K562 (cell line): Measurements from ENCODE around the gene BRAF. TPM values are rescaled to one million over a fixed set of nuclear protein-coding genes. Genes with fewer than 3 reads are reported as not detected.
A peak's percentile ranks its signal among the peaks of the same experiment; 100 is the strongest.

Source experiments
- BCL6 ChIP-seq: fragments of 250-450 bp; sonication (Bioruptor Pico); IDR thresholded peaks from 2 replicates; pipeline ENCODE4 v1.4.0; 2020
- BMI1 ChIP-seq: fragments of 150-350 bp; IDR thresholded peaks from 2 replicates; pipeline ENCODE4 v1.6.1; 2014; ENCODE audit warnings: low read length
- COPS2 ChIP-seq: fragments of 450-650 bp; conservative IDR thresholded peaks from 2 replicates; pipeline ENCODE4 v1.6.1; 2016; ENCODE audit warnings: mild to moderate bottlenecking, moderate library complexity
- EP400 ChIP-seq: fragments of 450-650 bp; IDR thresholded peaks from 2 replicates; pipeline ENCODE4 v1.6.1; 2017; ENCODE audit warnings: antibody characterized with exemption, mild to moderate bottlenecking, moderate library complexity
- HNRNPL ChIP-seq: fragments of 200-400 bp; formaldehyde crosslinking; IDR thresholded peaks from 2 replicates; pipeline ENCODE4 v1.6.1; 2017; ENCODE audit warnings: low read depth, mild to moderate bottlenecking, low read length
- POLR2H ChIP-seq: IDR thresholded peaks from 2 replicates; pipeline ENCODE4 v1.6.1; 2016; ENCODE audit warnings: missing genetic modification characterization, low read depth, mild to moderate bottlenecking, control low read depth, missing compliant biosample characterization, moderate library complexity
- PYGO2 ChIP-seq: fragments of 450-650 bp; IDR thresholded peaks from 2 replicates; pipeline ENCODE4 v1.6.1; 2016; ENCODE audit warnings: mild to moderate bottlenecking, missing genetic modification characterization, moderate library complexity, missing compliant biosample characterization
- RB1 ChIP-seq: fragments of 450-650 bp; IDR thresholded peaks from 2 replicates; pipeline ENCODE4 v1.6.1; 2017; ENCODE audit warnings: low read depth, mild to moderate bottlenecking
- USF2 ChIP-seq: sonication (generic); formaldehyde crosslinking; IDR thresholded peaks from 2 replicates; pipeline ENCODE4 v1.5.0; 2020; ENCODE audit warnings: missing genetic modification reagents
- ZBTB17 ChIP-seq: fragments of 450-650 bp; formaldehyde crosslinking; IDR thresholded peaks from 2 replicates; pipeline ENCODE4 v1.4.0; 2020; ENCODE audit warnings: mild to moderate bottlenecking
- ZNF184 ChIP-seq: sonication (generic); formaldehyde crosslinking; IDR thresholded peaks from 2 replicates; pipeline ENCODE4 v1.5.0; 2020; ENCODE audit warnings: missing genetic modification reagents
- ZNF316 ChIP-seq: fragments of 450-650 bp; IDR thresholded peaks from 2 replicates; pipeline ENCODE4 v1.6.1; 2016
- ZNF384 ChIP-seq: IDR thresholded peaks from 2 replicates; pipeline ENCODE4 v1.6.1; 2012; ENCODE audit warnings: low read depth, low read length, improper control_type of control experiment
- ZNF561 ChIP-seq: fragments of 450-650 bp; formaldehyde crosslinking; conservative IDR thresholded peaks from 2 replicates; pipeline ENCODE4 v1.4.0; 2020; ENCODE audit warnings: mild to moderate bottlenecking, moderate library complexity
- ZNF57 ChIP-seq: fragments of 450-650 bp; formaldehyde crosslinking; IDR thresholded peaks from 2 replicates; pipeline ENCODE4 v1.4.0; 2020; ENCODE audit warnings: mild to moderate bottlenecking, moderate library complexity
- ZNF639 ChIP-seq, 2 experiments: fragments of 200-800 bp in 1 of 2; sonication (Bioruptor generic) in 1 of 2; sonication (generic) in 1 of 2; formaldehyde crosslinking in 1 of 2; IDR thresholded peaks in 1 of 2; conservative IDR thresholded peaks in 1 of 2; 2 replicates each; pipeline versions ENCODE4 v1.5.0 to v1.6.1; 2016 to 2020; ENCODE audit warnings: missing compliant biosample characterization in 1 of 2, missing genetic modification characterization in 1 of 2, missing genetic modification reagents in 1 of 2
- ZNF76 ChIP-seq: fragments of 250-450 bp; sonication (Bioruptor Pico); IDR thresholded peaks from 2 replicates; pipeline ENCODE4 v1.4.0; 2020; ENCODE audit warnings: mild to moderate bottlenecking, moderate library complexity, borderline replicate concordance
- ZNF778 ChIP-seq: fragments of 450-650 bp; formaldehyde crosslinking; IDR thresholded peaks from 2 replicates; pipeline ENCODE4 v1.4.0; 2020; ENCODE audit warnings: mild to moderate bottlenecking, moderate library complexity
- polyA plus RNA-seq, 8 experiments: library from polyadenylated mRNA; depleted of rRNA in 4 of 8; stranded (reverse) in 5 of 8; unstranded in 3 of 8; fragments of >200 nt; fragmentation: Nextera tagmentation in 2 of 8; fragmentation: Illumina TruSeq in 1 of 8; extraction: Ambion mirVana in 2 of 8; extraction: Trizol in 1 of 8; gene quantifications; 2 replicates each; pipeline versions ENCODE4 v1.2.1 to v1.2.3, GENCODE V29; 2011 to 2014; ENCODE audit warnings: inconsistent platforms in 1 of 8, missing spikeins in 1 of 8
- total RNA-seq, 7 experiments: library from RNA; depleted of rRNA in 6 of 7; stranded (reverse); fragments of >200 nt in 6 of 7; fragmentation: Illumina TruSeq in 2 of 7; extraction: Trizol in 2 of 7; gene quantifications; 2 replicates each; pipeline versions ENCODE4 v1.2.1 to v1.2.3, GENCODE V29; 2011 to 2021; ENCODE audit warnings: low replicate concordance in 1 of 7
- TF ChIP-seq, protein P1 (sequence below): fragments of 450-650 bp; formaldehyde crosslinking; IDR thresholded peaks from 2 replicates; pipeline ENCODE4 v1.4.0; 2020; ENCODE audit warnings: mild to moderate bottlenecking, moderate library complexity
- TF ChIP-seq, protein P2 (sequence below): fragments of 200-800 bp; sonication (Bioruptor generic); IDR thresholded peaks from 2 replicates; pipeline ENCODE4 v1.6.1; 2016; ENCODE audit warnings: missing genetic modification characterization, missing compliant biosample characterization

Gene BRAF
- total and polyA plus RNA-seq, 9 of the 15 experiments (the other 6 are each of a cell fraction or from before 2014, with no cell fraction given), result 3.6 to 38.3 (median 21.9) TPM

- TF ChIP-seq BMI1 (no peak), EP400 (peak; percentile 53), HNRNPL (no peak), PYGO2 (0 out of 2 replicates have a peak, but pooled peaks have one; percentile 12), RB1 (peak; percentile 50; the same call in 1 of the 2 replicates), BCL6 (no peak), ZNF639 (CRISPR knock-in tag; conservative IDR thresholded peaks at IDR 0.05 in 1 of 2, IDR thresholded peaks at IDR 0.05 in 1 of 2) (no peak), ZNF561 (CRISPR knock-in tag) (no peak), ZNF184 (no peak), ZNF316 (peak; percentile 99), ZNF57 (no peak), ZNF778 (CRISPR knock-in tag) (no peak), ZNF76 (no peak), ZBTB17 (no peak), ZNF384 (no peak), USF2 (no peak), COPS2 (no peak), POLR2H (no peak)
- TF ChIP-seq, protein P1, sequence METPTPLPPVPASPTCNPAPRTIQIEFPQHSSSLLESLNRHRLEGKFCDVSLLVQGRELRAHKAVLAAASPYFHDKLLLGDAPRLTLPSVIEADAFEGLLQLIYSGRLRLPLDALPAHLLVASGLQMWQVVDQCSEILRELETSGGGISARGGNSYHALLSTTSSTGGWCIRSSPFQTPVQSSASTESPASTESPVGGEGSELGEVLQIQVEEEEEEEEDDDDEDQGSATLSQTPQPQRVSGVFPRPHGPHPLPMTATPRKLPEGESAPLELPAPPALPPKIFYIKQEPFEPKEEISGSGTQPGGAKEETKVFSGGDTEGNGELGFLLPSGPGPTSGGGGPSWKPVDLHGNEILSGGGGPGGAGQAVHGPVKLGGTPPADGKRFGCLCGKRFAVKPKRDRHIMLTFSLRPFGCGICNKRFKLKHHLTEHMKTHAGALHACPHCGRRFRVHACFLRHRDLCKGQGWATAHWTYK (CRISPR knock-in tag), result no peak
- TF ChIP-seq, protein P2, sequence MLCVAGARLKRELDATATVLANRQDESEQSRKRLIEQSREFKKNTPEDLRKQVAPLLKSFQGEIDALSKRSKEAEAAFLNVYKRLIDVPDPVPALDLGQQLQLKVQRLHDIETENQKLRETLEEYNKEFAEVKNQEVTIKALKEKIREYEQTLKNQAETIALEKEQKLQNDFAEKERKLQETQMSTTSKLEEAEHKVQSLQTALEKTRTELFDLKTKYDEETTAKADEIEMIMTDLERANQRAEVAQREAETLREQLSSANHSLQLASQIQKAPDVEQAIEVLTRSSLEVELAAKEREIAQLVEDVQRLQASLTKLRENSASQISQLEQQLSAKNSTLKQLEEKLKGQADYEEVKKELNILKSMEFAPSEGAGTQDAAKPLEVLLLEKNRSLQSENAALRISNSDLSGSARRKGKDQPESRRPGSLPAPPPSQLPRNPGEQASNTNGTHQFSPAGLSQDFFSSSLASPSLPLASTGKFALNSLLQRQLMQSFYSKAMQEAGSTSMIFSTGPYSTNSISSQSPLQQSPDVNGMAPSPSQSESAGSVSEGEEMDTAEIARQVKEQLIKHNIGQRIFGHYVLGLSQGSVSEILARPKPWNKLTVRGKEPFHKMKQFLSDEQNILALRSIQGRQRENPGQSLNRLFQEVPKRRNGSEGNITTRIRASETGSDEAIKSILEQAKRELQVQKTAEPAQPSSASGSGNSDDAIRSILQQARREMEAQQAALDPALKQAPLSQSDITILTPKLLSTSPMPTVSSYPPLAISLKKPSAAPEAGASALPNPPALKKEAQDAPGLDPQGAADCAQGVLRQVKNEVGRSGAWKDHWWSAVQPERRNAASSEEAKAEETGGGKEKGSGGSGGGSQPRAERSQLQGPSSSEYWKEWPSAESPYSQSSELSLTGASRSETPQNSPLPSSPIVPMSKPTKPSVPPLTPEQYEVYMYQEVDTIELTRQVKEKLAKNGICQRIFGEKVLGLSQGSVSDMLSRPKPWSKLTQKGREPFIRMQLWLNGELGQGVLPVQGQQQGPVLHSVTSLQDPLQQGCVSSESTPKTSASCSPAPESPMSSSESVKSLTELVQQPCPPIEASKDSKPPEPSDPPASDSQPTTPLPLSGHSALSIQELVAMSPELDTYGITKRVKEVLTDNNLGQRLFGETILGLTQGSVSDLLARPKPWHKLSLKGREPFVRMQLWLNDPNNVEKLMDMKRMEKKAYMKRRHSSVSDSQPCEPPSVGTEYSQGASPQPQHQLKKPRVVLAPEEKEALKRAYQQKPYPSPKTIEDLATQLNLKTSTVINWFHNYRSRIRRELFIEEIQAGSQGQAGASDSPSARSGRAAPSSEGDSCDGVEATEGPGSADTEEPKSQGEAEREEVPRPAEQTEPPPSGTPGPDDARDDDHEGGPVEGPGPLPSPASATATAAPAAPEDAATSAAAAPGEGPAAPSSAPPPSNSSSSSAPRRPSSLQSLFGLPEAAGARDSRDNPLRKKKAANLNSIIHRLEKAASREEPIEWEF (CRISPR knock-in tag), result no peak
Observed at GRCh38 chr7:140674899-140675701, 249.6 kb downstream of the BRAF start (continued).
